CD4-positive, alpha-beta T cell (primary cell): ENCODE measurements around the gene RFC5. TPM values are rescaled to one million over a fixed set of nuclear protein-coding genes. Genes with fewer than 3 reads are reported as not detected.

ENCODE experiments used
- total RNA-seq, 174 experiments: library from RNA in 2 of 174; stranded (reverse) in 2 of 174; gene quantifications; one replicate each; pipeline ENCODE4 v1.2.3 and lab custom pipeline; 2021 to 2026

The RFC5 gene
- total RNA-seq, 2 experiments from 2014 or later, result 8.7 to 9.1 TPM

Other genes starting within 250 kb of the RFC5 start
- under 1 TPM; 0.05 to 0.17 TPM for gene KSR2, start 47.7 kb upstream of the RFC5 start, total RNA-seq
- gene WSB2, start 44.5 kb downstream of the RFC5 start, total RNA-seq, result 10 to 100 TPM; 12.0 to 13.4 TPM
- 1 to 10 TPM; 2.2 TPM for gene VSIG10, start 87.3 kb downstream of the RFC5 start, total RNA-seq
- 100 to 1,000 TPM; 116 to 119 TPM for gene PEBP1, start 119.4 kb downstream of the RFC5 start, total RNA-seq